ENCODE measurements around the gene FGD2. TPM values are rescaled to one million over a fixed set of nuclear protein-coding genes. Genes with fewer than 3 reads are reported as not detected.
A peak's percentile ranks its signal among the peaks of the same experiment; 100 is the strongest.
"Not testable (repeated sequence)": the region's sequence is repeated elsewhere in the genome, so short reads cannot be mapped to it uniquely, and the experiment has no call there.

FGD2 gene
- polyA plus RNA-seq, 3 donors from 2014 or later: 0.77 to 3.6 (median 1.9) TPM

GRCh38 chr6:37039958-37040357, 34.5 kb downstream of the FGD2 start:
- peaks cover 0 to 4% (median 0%) of the 10 kb centered on the region in 3 donors for H3K36me3 Mint-ChIP-seq

GRCh38 chr6:37041521-37041920, 36.1 kb downstream of the FGD2 start:
- DNase-seq: no peak
- Mint-ChIP-seq H3K4me1 (peaks cover 27 to 28% of the 10 kb centered on the region in 2 donors), H3K27ac (no peak overlapping the region), H3K4me3 (no peak overlapping the region), H3K36me3 (peaks cover 0 to 6% (median 0%) of the 10 kb centered on the region in 3 donors), H3K9me3 (no peaks in the 10 kb centered on the region), H3K27me3 (ENCODE audit: low read depth in 3 of 3) (peaks cover 0 to 1% (median 0%) of the 10 kb centered on the region in 3 donors)

More at GRCh38 chr6:37039958-37040357, 34.5 kb downstream of the FGD2 start:
- no peaks in the 10 kb centered on the region for H3K9me3 Mint-ChIP-seq
- peaks cover 0 to 1% (median 1%) of the 10 kb centered on the region in 3 donors for H3K27me3 Mint-ChIP-seq (ENCODE audit: low read depth in 3 of 3)
- no peak overlapping the region for H3K4me3 Mint-ChIP-seq
- no peak for DNase-seq
- peak overlapping the region in 3 of 6 donors; percentile 24 to 44 (median 28) for H3K27ac Mint-ChIP-seq
- peaks cover 16 to 17% of the 10 kb centered on the region in 2 donors for H3K4me1 Mint-ChIP-seq

GRCh38 chr6:37042150-37042549, 36.7 kb downstream of the FGD2 start:
- Mint-ChIP-seq H3K4me3 (no peak overlapping the region), H3K27ac (peak overlapping the region in 2 of 6 donors; percentile 23 to 24), H3K27me3 (ENCODE audit: low read depth in 3 of 3) (peaks cover 0 to 1% (median 0%) of the 10 kb centered on the region in 3 donors), H3K9me3 (no peaks in the 10 kb centered on the region), H3K4me1 (peaks cover 32 to 34% of the 10 kb centered on the region in 2 donors), H3K36me3 (peaks cover 0 to 8% (median 0%) of the 10 kb centered on the region in 3 donors)
- DNase-seq: no peak

GRCh38 chr6:37043091-37043490, 37.6 kb downstream of the FGD2 start:
- not testable (repeated sequence) for H3K4me3 Mint-ChIP-seq; H3K27ac Mint-ChIP-seq; H3K27me3 Mint-ChIP-seq (ENCODE audit: low read depth in 3 of 3); H3K9me3 Mint-ChIP-seq; DNase-seq; H3K36me3 Mint-ChIP-seq
- H3K4me1 Mint-ChIP-seq: peaks cover 41 to 44% of the 10 kb centered on the region in 2 donors

- DNase-seq: no peak
- Mint-ChIP-seq H3K4me3 (peak overlapping the region in 4 of 5 donors; percentile 38 to 56 (median 44)), H3K36me3 (peaks cover 0 to 4% (median 3%) of the 10 kb centered on the region in 3 donors), H3K9me3 (no peaks in the 10 kb centered on the region), H3K4me1 (peaks cover 65 to 67% of the 10 kb centered on the region in 2 donors), H3K27ac (peak overlapping the region; percentile 92 to 99 (median 98)), H3K27me3 (ENCODE audit: low read depth in 3 of 3) (peaks cover 9 to 10% (median 10%) of the 10 kb centered on the region in 3 donors)
Measured at GRCh38 chr6:37047346-37047688, 41.9 kb downstream of the FGD2 start.

- peak overlapping the region; percentile 92 to 99 (median 98) for H3K27ac Mint-ChIP-seq
- H3K4me3 Mint-ChIP-seq: peak overlapping the region; percentile 38 to 66 (median 50)
- H3K36me3 Mint-ChIP-seq: peaks cover 0 to 4% (median 3%) of the 10 kb centered on the region in 3 donors
- peaks cover 65 to 69% of the 10 kb centered on the region in 2 donors for H3K4me1 Mint-ChIP-seq
- peaks cover 9 to 10% (median 10%) of the 10 kb centered on the region in 3 donors for H3K27me3 Mint-ChIP-seq (ENCODE audit: low read depth in 3 of 3)
- H3K9me3 Mint-ChIP-seq: no peaks in the 10 kb centered on the region
- DNase-seq: no peak
Measured at GRCh38 chr6:37047689-37048402, 42.4 kb downstream of the FGD2 start.

GRCh38 chr6:37048403-37048850, 43.0 kb downstream of the FGD2 start:
- no peaks in the 10 kb centered on the region for H3K9me3 Mint-ChIP-seq
- peak overlapping the region; percentile 96 to 100 (median 99) for H3K27ac Mint-ChIP-seq
- H3K4me1 Mint-ChIP-seq: peaks cover 65 to 69% of the 10 kb centered on the region in 2 donors

GRCh38 chr6:37048851-37049757, 43.6 kb downstream of the FGD2 start:
- Mint-ChIP-seq H3K27ac (peak overlapping the region; percentile 96 to 100 (median 99)), H3K27me3 (ENCODE audit: low read depth in 3 of 3) (peaks cover 9 to 12% (median 10%) of the 10 kb centered on the region in 3 donors), H3K4me1 (peaks cover 65 to 69% of the 10 kb centered on the region in 2 donors), H3K36me3 (peaks cover 0 to 4% (median 3%) of the 10 kb centered on the region in 3 donors), H3K4me3 (peak overlapping the region; percentile 76 to 90 (median 87)), H3K9me3 (no peaks in the 10 kb centered on the region)
- DNase-seq: peak; percentile 61 to 69 (median 67)

More at GRCh38 chr6:37048403-37048850, 43.0 kb downstream of the FGD2 start:
- Mint-ChIP-seq H3K4me3 (peak overlapping the region; percentile 76 to 90 (median 87)), H3K27me3 (ENCODE audit: low read depth in 3 of 3) (peaks cover 9 to 10% (median 10%) of the 10 kb centered on the region in 3 donors), H3K36me3 (peaks cover 0 to 4% (median 3%) of the 10 kb centered on the region in 3 donors)
- DNase-seq: no peak

- Mint-ChIP-seq H3K27ac (peak overlapping the region; percentile 96 to 100 (median 99)), H3K27me3 (ENCODE audit: low read depth in 3 of 3) (peaks cover 9 to 16% (median 10%) of the 10 kb centered on the region in 3 donors), H3K36me3 (peaks cover 0 to 6% (median 3%) of the 10 kb centered on the region in 3 donors), H3K4me3 (peak overlapping the region; percentile 76 to 90 (median 87)), H3K9me3 (no peaks in the 10 kb centered on the region), H3K4me1 (peaks cover 65 to 69% of the 10 kb centered on the region in 2 donors)
- no peak for DNase-seq
Measured at GRCh38 chr6:37049758-37050044, 44.2 kb downstream of the FGD2 start.

GRCh38 chr6:37050045-37050853, 44.8 kb downstream of the FGD2 start:
- peaks cover 69% of the 10 kb centered on the region in 2 donors for H3K4me1 Mint-ChIP-seq
- peaks cover 0 to 9% (median 3%) of the 10 kb centered on the region in 3 donors for H3K36me3 Mint-ChIP-seq

GRCh38 chr6:37050854-37051137, 45.3 kb downstream of the FGD2 start:
- DNase-seq: no peak
- H3K4me3 Mint-ChIP-seq: peak overlapping the region; percentile 76 to 90 (median 87)
- peaks cover 9 to 16% (median 10%) of the 10 kb centered on the region in 3 donors for H3K27me3 Mint-ChIP-seq (ENCODE audit: low read depth in 3 of 3)

More at GRCh38 chr6:37050045-37050853, 44.8 kb downstream of the FGD2 start:
- no peaks in the 10 kb centered on the region for H3K9me3 Mint-ChIP-seq
- DNase-seq: peak; percentile 69 to 78 (median 77)
- H3K4me3 Mint-ChIP-seq: peak overlapping the region; percentile 76 to 90 (median 87)
- peak overlapping the region; percentile 96 to 100 (median 99) for H3K27ac Mint-ChIP-seq
- peaks cover 9 to 16% (median 10%) of the 10 kb centered on the region in 3 donors for H3K27me3 Mint-ChIP-seq (ENCODE audit: low read depth in 3 of 3)

GRCh38 chr6:37051138-37052026, 45.9 kb downstream of the FGD2 start:
- Mint-ChIP-seq H3K36me3 (peaks cover 0 to 9% (median 3%) of the 10 kb centered on the region in 3 donors), H3K4me1 (peaks cover 59 to 60% of the 10 kb centered on the region in 2 donors), H3K4me3 (peak overlapping the region; percentile 70 to 88 (median 79)), H3K9me3 (no peaks in the 10 kb centered on the region), H3K27me3 (ENCODE audit: low read depth in 3 of 3) (peaks cover 9 to 16% (median 10%) of the 10 kb centered on the region in 3 donors), H3K27ac (peak overlapping the region; percentile 96 to 100 (median 99))
- peak; percentile 85 to 89 (median 86) for DNase-seq

More at GRCh38 chr6:37050854-37051137, 45.3 kb downstream of the FGD2 start:
- Mint-ChIP-seq H3K9me3 (no peaks in the 10 kb centered on the region), H3K4me1 (peaks cover 64 to 66% of the 10 kb centered on the region in 2 donors), H3K27ac (peak overlapping the region; percentile 96 to 100 (median 99)), H3K36me3 (peaks cover 0 to 9% (median 3%) of the 10 kb centered on the region in 3 donors)
